Stimulated activated CD4-positive, alpha-beta T cell treated with anti-CD3 and anti-CD28 coated beads, Interleukin-1b, Interleukin-23, amount 100 ng/mL, for 4 hours (primary cell): Measurements from ENCODE around the gene MYH15.

Source experiments
- DNase-seq, 2 donors: peaks; one replicate each; pipeline ENCODE4 v3.0.0-alpha.2; 2020; ENCODE audit warnings: low read depth in 2 of 2

The MYH15 gene

GRCh38 chr3:108334701-108335100 is 175.7 kb downstream of the MYH15 start:
- no peak for DNase-seq

GRCh38 chr3:108333961-108334360 is 176.4 kb downstream of the MYH15 start:
- no peak for DNase-seq

DNA sequence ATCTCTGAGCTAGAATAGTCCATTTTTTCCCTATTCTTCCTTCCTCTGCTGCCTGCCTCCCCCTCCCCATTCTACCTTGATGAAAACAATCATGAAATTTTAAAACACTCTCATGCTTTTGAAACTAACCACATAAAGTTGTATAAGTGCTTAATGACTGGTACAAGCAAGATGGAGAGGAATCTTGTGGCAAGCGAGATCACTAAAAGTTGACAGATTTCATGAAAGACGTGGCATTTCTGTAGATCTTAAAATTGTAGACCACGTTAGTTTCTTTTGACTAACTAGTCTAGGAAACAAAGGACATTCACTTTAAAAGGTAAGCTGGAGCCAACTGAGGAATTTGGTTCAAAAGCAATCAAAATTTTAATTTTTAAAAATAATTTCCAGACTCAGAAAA is 178.6 kb downstream of the MYH15 start:
- no peak for DNase-seq
